ENCODE data around the gene YPEL1. TPM values are rescaled to one million over a fixed set of nuclear protein-coding genes. Genes with fewer than 3 reads are reported as not detected.

Gene YPEL1
- total and polyA plus RNA-seq, 2 of the 8 experiments (the other 6 are each of a cell fraction or from before 2014, with no cell fraction given) = 6.0 to 6.7 TPM

GRCh38 chr22:21765909-21766529 is 30.4 kb upstream of the YPEL1 start:
- no peak overlapping the region for H3K9ac ChIP-seq (replicated peaks in 1 of 4; ENCODE audit: extremely low read depth in 1 of 4, low read depth in 3 of 4, low read length in 3 of 4)
- H2BK120ac ChIP-seq (replicated peaks; ENCODE audit: low read depth, low read length) = no peak overlapping the region
- no peaks in the 10 kb centered on the region for H3K27me3 ChIP-seq (replicated peaks in 1 of 4; ENCODE audit: control insufficient read depth in 3 of 4, extremely low read depth in 1 of 4, insufficient read depth in 3 of 4, low read length in 3 of 4)
- H3K56ac ChIP-seq (replicated peaks; ENCODE audit: insufficient read length, low read depth, low read length) = no peak overlapping the region
- H4K8ac ChIP-seq (ENCODE audit: extremely low read depth, insufficient read depth, low read length) = no peak overlapping the region
- H3K23me2 ChIP-seq (ENCODE audit: low read depth, low read length) = no peaks in the 10 kb centered on the region
- FAIRE-seq = no peak
- ChIA-PET CTCF (ENCODE audit: partially characterized antibody) (interaction anchor here (0.6 kb wide), 1 partner anchor 37 kb away, joined by 3 read pairs; no protein-coding TSS in a partner anchor), POLR2A (ENCODE audit: partially characterized antibody) (interaction anchor here (0.7 kb wide), 1 partner anchor 158 kb away, joined by 3 read pairs; no protein-coding TSS in a partner anchor)
- no peak overlapping the region for H3K4me3 ChIP-seq (ENCODE audit: extremely low read depth in 1 of 4, insufficient read depth in 2 of 4, low read depth in 3 of 4, low read length in 4 of 4)
- H2BK20ac ChIP-seq (ENCODE audit: low read length) = no peak overlapping the region
- H4K91ac ChIP-seq (replicated peaks; ENCODE audit: insufficient read length, low read length) = no peak overlapping the region
- peaks cover 27 to 77% (median 62%) of the 10 kb centered on the region in 4 experiments for H3K36me3 ChIP-seq (ENCODE audit: control insufficient read depth in 2 of 4, insufficient read depth in 4 of 4, low read length in 3 of 4)
- H3K79me2 ChIP-seq (ENCODE audit: control insufficient read depth in 1 of 2, insufficient read depth in 2 of 2, low read length in 2 of 2) = no peaks in the 10 kb centered on the region
- H4K20me1 ChIP-seq (replicated peaks in 1 of 2; ENCODE audit: control insufficient read depth in 1 of 2, insufficient read depth in 2 of 2, low read length in 2 of 2) = peaks cover 0 to 3% of the 10 kb centered on the region in 2 experiments
- H2AFZ ChIP-seq (ENCODE audit: low read length) = no peak overlapping the region
- no peak overlapping the region for H3K4me2 ChIP-seq (ENCODE audit: insufficient read depth in 1 of 2, low read depth in 2 of 2, low read length in 2 of 2)
- H2AK5ac ChIP-seq (ENCODE audit: low read depth, low read length) = no peak overlapping the region
- no peak for DNase-seq (ENCODE audit: low read depth in 1 of 2, low spot score in 2 of 2)
- H2BK5ac ChIP-seq (ENCODE audit: low read depth, low read length) = no peak overlapping the region
- H3K79me1 ChIP-seq (ENCODE audit: low read depth, low read length) = no peaks in the 10 kb centered on the region; the same call in 1 of the 2 replicates
- H4K5ac ChIP-seq (ENCODE audit: insufficient read length, low read depth, low read length) = no peak overlapping the region
- no peak overlapping the region for H3K14ac ChIP-seq (ENCODE audit: insufficient read length)
- H3K27ac ChIP-seq (ENCODE audit: low read depth, low read length) = no peak overlapping the region
- WGBS, 2 experiments (ENCODE audit: extremely low coverage in 1 of 2, insufficient coverage in 1 of 2, insufficient read length in 1 of 2, insufficient replicate concordance in 2 of 2, low coverage in 1 of 2, low lambda C conversion rate in 2 of 2, missing lambda C conversion rate in 1 of 2) = 88% methylated on average over 11 of the region's 11 CpGs; no CpG with 5 or more reads in 1 of the 2 experiments
- no peak overlapping the region for H3K18ac ChIP-seq (ENCODE audit: extremely low read depth, low read length)
- H3K4ac ChIP-seq (replicated peaks; ENCODE audit: insufficient read length, low read depth, low read length) = no peak overlapping the region
- H2BK15ac ChIP-seq (ENCODE audit: low read length) = no peak overlapping the region
- no peak overlapping the region for H3K23ac ChIP-seq (ENCODE audit: insufficient read length)
- H3K4me1 ChIP-seq (replicated peaks in 1 of 4; ENCODE audit: control insufficient read depth in 3 of 4, insufficient read depth in 4 of 4, low read length in 3 of 4) = no peaks in the 10 kb centered on the region
- H2BK12ac ChIP-seq (ENCODE audit: low read depth, low read length) = no peak overlapping the region
- H3K9me3 ChIP-seq (ENCODE audit: insufficient read depth in 2 of 2, low read depth in 1 of 2, low read length in 1 of 2) = no peaks in the 10 kb centered on the region
- TF ChIP-seq RFX5 (IDR thresholded peaks at IDR 0.05; ENCODE audit: borderline replicate concordance, low read depth, low read length) (no peak), KDM5A (IDR thresholded peaks at IDR 0.05; ENCODE audit: low read length) (no peak), SIN3A (conservative IDR thresholded peaks at IDR 0.05 in 1 of 2, IDR thresholded peaks at IDR 0.05 in 1 of 2; ENCODE audit: low read depth in 1 of 2, low read length in 2 of 2) (no peak), JUND (IDR thresholded peaks at IDR 0.05; ENCODE audit: low read length) (no peak), GTF2F1 (IDR thresholded peaks at IDR 0.05; ENCODE audit: borderline replicate concordance, low read depth, low read length) (no peak), KDM1A (IDR thresholded peaks at IDR 0.05; ENCODE audit: borderline replicate concordance, low read length) (no peak), ASH2L (IDR thresholded peaks at IDR 0.05; ENCODE audit: low read length) (no peak), BACH1 (IDR thresholded peaks at IDR 0.05; ENCODE audit: low read length) (no peak), SP2 (IDR thresholded peaks at IDR 0.05; ENCODE audit: low read length) (no peak), SAP30 (IDR thresholded peaks at IDR 0.05; ENCODE audit: insufficient read depth, insufficient replicate concordance, low read length) (no peak), ATF2 (IDR thresholded peaks at IDR 0.05; ENCODE audit: low read length) (no peak)

Measured in H1 (cell line).